ENCODE results near the gene EFEMP1. TPM values are rescaled to one million over a fixed set of nuclear protein-coding genes. Genes with fewer than 3 reads are reported as not detected.

EFEMP1 gene
- total and polyA plus RNA-seq, 7 donors: 6.3 to 20.6 (median 11.2) TPM

DNA sequence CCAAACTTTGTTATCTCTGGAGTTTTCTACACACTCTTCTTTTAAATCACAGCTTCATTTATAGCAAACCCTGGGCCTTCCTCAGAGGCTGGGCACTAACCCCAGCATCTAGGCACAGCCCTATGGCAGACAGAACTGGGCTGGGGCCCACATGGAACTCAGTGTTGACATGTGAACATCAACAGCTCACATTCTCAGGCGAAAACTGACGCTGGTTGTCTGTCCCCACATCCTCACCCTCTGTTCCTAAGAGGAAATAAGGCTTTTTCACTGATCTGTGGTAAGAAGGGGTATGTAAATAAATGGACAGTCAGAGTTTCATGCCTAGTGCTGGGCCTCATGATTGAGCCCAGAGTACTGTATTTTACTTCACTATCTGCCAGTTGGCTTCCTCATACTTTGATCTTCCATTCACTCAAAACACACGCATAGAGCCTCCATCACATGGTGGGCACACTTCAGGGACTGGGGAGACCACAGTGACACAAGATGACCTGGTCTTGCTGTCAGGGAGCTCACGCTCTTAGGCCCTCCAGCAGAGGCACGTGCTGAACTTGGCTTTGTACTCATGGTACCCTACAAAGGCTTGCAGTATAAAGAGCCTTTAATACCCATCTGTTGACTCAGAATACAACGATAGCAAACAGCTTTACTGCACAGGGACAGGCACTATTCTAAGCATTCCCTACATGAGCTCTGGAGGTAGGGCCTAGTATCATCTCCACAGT is 43.0 kb downstream of the EFEMP1 start:
- ATAC-seq (no peak), DNase-seq (no peak)
- intact Hi-C loops (cut with DNase I): no loop called here
- Histone ChIP-seq H3K9me3 (no peaks in the 10 kb centered on the region), H3K4me1 (no peaks in the 10 kb centered on the region), H3K27me3 (ENCODE audit: insufficient read depth in 3 of 3, low read length in 2 of 3) (no peaks in the 10 kb centered on the region), H3K27ac (no peak overlapping the region), H3K4me3 (no peak overlapping the region), H3K36me3 (ENCODE audit: insufficient read depth in 1 of 2, low read depth in 1 of 2) (no peaks in the 10 kb centered on the region)
- TF ChIP-seq, protein P1, sequence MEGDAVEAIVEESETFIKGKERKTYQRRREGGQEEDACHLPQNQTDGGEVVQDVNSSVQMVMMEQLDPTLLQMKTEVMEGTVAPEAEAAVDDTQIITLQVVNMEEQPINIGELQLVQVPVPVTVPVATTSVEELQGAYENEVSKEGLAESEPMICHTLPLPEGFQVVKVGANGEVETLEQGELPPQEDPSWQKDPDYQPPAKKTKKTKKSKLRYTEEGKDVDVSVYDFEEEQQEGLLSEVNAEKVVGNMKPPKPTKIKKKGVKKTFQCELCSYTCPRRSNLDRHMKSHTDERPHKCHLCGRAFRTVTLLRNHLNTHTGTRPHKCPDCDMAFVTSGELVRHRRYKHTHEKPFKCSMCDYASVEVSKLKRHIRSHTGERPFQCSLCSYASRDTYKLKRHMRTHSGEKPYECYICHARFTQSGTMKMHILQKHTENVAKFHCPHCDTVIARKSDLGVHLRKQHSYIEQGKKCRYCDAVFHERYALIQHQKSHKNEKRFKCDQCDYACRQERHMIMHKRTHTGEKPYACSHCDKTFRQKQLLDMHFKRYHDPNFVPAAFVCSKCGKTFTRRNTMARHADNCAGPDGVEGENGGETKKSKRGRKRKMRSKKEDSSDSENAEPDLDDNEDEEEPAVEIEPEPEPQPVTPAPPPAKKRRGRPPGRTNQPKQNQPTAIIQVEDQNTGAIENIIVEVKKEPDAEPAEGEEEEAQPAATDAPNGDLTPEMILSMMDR (IDR thresholded peaks at IDR 0.05): no peak
- WGBS, 3 donors: 84 to 85% (median 84%) methylated on average over 6 of the region's 6 CpGs

DNA sequence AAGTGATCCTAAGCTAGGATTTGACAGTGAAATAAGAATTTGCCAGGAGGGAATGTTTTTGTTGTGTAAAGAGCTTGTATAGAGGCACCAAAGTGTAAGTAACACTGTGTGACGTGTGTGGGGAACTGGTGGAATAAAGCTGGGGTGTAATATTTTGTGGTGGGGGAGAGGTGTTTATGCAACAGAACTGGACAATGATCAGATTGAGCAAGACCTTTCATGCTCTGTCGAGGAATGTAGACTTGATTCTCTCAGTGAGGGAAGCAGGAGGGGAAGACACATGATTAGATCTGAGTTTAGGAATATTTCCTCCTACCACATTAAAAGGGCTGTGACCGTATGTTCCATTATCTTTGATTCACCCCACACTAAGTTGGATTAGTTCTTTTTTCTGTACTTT is 43.6 kb downstream of the EFEMP1 start:
- H3K27ac ChIP-seq: no peak overlapping the region
- intact Hi-C loops (cut with DNase I): no loop called here
- H3K9me3 ChIP-seq: no peaks in the 10 kb centered on the region
- no peaks in the 10 kb centered on the region for H3K4me1 ChIP-seq
- H3K36me3 ChIP-seq (ENCODE audit: insufficient read depth in 1 of 2, low read depth in 1 of 2): no peaks in the 10 kb centered on the region
- TF ChIP-seq, protein P1 (IDR thresholded peaks at IDR 0.05): no peak
- H3K27me3 ChIP-seq (ENCODE audit: insufficient read depth in 3 of 3, low read length in 2 of 3): no peaks in the 10 kb centered on the region
- DNase-seq (no peak), ATAC-seq (no peak)
- 70 to 83% (median 82%) methylated on average over 3 of the region's 3 CpGs for whole genome bisulfite sequencing, 3 donors
- H3K4me3 ChIP-seq: no peak overlapping the region

DNA sequence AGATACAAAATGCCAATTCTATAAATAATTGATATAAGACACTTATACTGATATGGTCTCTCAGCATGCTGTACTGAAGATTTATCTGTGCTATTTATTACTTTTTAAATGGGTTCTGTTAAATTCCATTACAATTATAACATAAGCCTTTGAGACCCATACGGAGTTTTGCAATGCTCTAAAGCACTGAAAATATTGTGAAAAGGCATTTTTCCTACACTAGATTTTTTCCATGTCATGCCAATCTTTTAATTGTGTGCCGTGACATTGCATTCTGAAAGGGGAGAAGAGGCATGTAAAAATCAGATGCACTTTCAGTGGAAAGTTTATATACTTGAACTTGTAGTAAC is 46.5 kb downstream of the EFEMP1 start:
- WGBS, 3 donors: 16 to 33% (median 21%) methylated on average over 2 of the region's 2 CpGs
- no peaks in the 10 kb centered on the region for H3K27me3 ChIP-seq (ENCODE audit: insufficient read depth in 3 of 3, low read length in 2 of 3)
- ATAC-seq (no peak), DNase-seq (no peak)
- H3K4me1 ChIP-seq: no peaks in the 10 kb centered on the region
- H3K36me3 ChIP-seq (ENCODE audit: insufficient read depth in 1 of 2, low read depth in 1 of 2): no peaks in the 10 kb centered on the region
- TF ChIP-seq, protein P1 (IDR thresholded peaks at IDR 0.05): no peak
- no peak overlapping the region for H3K27ac ChIP-seq
- H3K9me3 ChIP-seq: no peaks in the 10 kb centered on the region
- intact Hi-C loops (cut with DNase I): no loop called here
- H3K4me3 ChIP-seq: no peak overlapping the region

DNA sequence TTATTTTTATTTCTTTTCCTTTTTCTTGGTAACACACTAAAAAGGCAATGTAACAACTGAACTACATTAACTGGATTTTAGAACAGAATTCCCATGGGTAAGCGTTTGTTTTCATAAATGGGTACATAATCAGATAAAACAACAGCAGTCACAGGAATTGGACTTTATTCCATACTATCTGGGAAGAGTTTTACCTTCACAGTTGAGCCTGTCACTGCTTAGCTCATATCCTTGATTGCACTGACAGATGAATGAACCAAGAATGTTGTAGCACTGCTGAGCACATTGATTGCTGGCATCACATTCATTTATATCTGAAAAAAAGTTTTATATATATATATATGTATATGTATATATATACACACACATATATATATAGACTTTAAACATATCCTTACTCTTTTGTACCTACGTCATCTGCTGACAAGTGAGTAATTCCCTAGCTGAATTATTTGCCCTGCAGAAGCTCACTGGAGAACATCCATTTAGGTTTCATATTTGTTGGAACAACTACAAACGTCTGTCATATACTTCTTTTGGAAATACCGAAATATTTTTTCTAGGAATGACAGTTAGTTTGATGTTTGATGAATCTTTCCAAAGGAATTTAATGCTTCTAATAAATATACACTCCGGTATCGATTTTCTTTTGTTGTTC is 47.0 kb downstream of the EFEMP1 start:
- whole genome bisulfite sequencing, 3 donors: 31 to 45% (median 43%) methylated on average over 6 of the region's 6 CpGs
- Histone ChIP-seq H3K27ac (no peak overlapping the region), H3K4me1 (no peaks in the 10 kb centered on the region), H3K27me3 (ENCODE audit: insufficient read depth in 3 of 3, low read length in 2 of 3) (no peaks in the 10 kb centered on the region), H3K9me3 (no peaks in the 10 kb centered on the region), H3K36me3 (ENCODE audit: insufficient read depth in 1 of 2, low read depth in 1 of 2) (no peaks in the 10 kb centered on the region), H3K4me3 (no peak overlapping the region)
- ATAC-seq (no peak), DNase-seq (no peak)
- TF ChIP-seq, protein P1 (IDR thresholded peaks at IDR 0.05): no peak
- intact Hi-C loops (cut with DNase I): no loop called here

Measured in psoas muscle (tissue), 8 donors.